Choroid plexus epithelial cell (primary cell): Measurements from ENCODE around the gene PMEPA1.

ENCODE experiments used
- DNase-seq: peaks from one replicate; pipeline ENCODE4 v3.0.0-alpha.2; 2010; ENCODE audit warnings: low read depth
- H3K4me3 ChIP-seq: 2 replicates; pipeline ENCODE4 v1.5.1; 2011; ENCODE audit warnings: low read depth, mild to moderate bottlenecking, control low read depth, low read length, moderate library complexity
- TF ChIP-seq, protein P1 (sequence below): conservative IDR thresholded peaks from 2 replicates; pipeline ENCODE4 v1.5.1; 2011; ENCODE audit warnings: low read depth, mild to moderate bottlenecking, control low read depth, inconsistent platforms, low read length, moderate library complexity

PMEPA1 gene

DNA sequence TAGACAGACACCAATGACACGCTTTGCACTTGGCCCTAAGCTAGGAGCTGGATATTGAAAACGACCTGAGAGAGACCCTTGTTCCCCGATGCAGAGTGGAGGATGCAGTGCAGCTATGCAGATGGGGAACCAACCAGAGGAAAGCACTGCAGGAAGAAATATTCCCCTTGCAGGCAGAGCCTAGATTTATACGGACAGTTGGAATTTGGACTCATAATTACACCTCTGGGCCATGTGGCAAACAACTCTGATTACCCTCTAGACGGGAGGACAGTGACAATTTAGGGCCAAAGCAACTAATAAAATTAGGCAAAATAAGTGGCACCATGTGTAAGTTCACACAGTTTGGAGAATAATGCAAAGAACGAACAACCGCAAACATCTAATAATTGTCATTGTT, 12.3 kb downstream of the PMEPA1 start:
- H3K4me3 ChIP-seq: no peak overlapping the region
- DNase-seq: peak; percentile 2
- TF ChIP-seq, protein P1, sequence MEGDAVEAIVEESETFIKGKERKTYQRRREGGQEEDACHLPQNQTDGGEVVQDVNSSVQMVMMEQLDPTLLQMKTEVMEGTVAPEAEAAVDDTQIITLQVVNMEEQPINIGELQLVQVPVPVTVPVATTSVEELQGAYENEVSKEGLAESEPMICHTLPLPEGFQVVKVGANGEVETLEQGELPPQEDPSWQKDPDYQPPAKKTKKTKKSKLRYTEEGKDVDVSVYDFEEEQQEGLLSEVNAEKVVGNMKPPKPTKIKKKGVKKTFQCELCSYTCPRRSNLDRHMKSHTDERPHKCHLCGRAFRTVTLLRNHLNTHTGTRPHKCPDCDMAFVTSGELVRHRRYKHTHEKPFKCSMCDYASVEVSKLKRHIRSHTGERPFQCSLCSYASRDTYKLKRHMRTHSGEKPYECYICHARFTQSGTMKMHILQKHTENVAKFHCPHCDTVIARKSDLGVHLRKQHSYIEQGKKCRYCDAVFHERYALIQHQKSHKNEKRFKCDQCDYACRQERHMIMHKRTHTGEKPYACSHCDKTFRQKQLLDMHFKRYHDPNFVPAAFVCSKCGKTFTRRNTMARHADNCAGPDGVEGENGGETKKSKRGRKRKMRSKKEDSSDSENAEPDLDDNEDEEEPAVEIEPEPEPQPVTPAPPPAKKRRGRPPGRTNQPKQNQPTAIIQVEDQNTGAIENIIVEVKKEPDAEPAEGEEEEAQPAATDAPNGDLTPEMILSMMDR: no peak

- DNase-seq: no peak
- TF ChIP-seq, protein P1: no peak
- H3K4me3 ChIP-seq: no peak overlapping the region
These were observed 13.3 kb downstream of the PMEPA1 start for GRCh38 chr20:57696401-57696961.

DNA sequence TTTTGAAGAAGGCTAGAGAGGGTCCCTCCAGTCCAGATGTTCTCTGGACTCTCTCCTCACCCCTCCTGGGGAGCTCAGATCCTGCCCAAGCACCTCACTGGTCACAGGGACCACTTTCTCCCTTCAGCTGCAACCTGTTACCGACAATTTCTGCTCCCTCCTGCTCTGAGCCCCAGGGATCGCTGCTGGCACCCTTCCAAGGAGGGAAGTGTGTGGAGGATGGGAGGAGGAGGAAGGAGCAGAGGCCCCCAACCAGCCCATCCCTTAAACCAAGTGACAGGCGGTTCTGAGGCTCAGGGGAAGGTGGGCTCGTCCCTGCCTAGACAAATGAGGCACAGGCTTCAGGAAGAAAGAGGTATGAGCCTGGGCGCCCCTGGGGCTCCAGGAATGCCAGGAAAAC, 13.9 kb downstream of the PMEPA1 start:
- no peak overlapping the region for H3K4me3 ChIP-seq
- DNase-seq: no peak
- TF ChIP-seq, protein P1: no peak

DNA sequence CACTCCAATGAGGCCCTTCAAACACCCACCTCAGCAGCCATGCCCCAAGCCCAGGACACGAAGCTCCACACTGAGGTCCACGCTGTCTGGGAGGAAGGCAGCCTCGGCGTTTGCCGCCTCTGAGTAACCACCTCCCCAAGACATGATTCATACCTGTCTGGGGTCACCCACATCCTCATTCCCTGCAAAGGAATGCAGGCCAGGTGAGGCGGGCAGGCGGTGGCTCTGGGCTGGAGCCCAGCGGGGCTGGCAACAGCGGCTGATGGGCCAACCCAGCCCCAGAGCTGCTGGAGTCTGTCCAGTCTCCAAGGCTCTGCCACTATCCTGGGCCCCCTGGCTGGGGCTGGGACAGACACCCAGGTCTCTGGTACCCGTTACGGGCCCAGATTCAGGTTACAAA, 14.8 kb downstream of the PMEPA1 start:
- no peak overlapping the region for H3K4me3 ChIP-seq
- DNase-seq: peak; percentile 7
- TF ChIP-seq, protein P1: no peak

GRCh38 chr20:57694481-57694880, 15.3 kb downstream of the PMEPA1 start:
- TF ChIP-seq, protein P1: no peak
- no peak for DNase-seq
- H3K4me3 ChIP-seq: no peak overlapping the region

GRCh38 chr20:57693670-57694329, 16.0 kb downstream of the PMEPA1 start:
- no peak for DNase-seq
- H3K4me3 ChIP-seq: no peak overlapping the region
- TF ChIP-seq, protein P1: no peak

GRCh38 chr20:57693002-57693582, 16.7 kb downstream of the PMEPA1 start:
- DNase-seq: peak; percentile 10
- TF ChIP-seq, protein P1: peak; percentile 28
- H3K4me3 ChIP-seq: no peak overlapping the region
